IMR-90 (cell line): ENCODE measurements around the gene ZDHHC6.

ENCODE experiments used
- BHLHE40 ChIP-seq: fragments of 150-350 bp; IDR thresholded peaks from 2 replicates; pipeline ENCODE4 v1.6.1; 2016; ENCODE audit warnings: mild to moderate bottlenecking, low read depth, low read length
- CHD1 ChIP-seq: IDR thresholded peaks from 2 replicates; pipeline ENCODE4 v1.6.1; 2012; ENCODE audit warnings: low read depth, low read length, improper control_type of control experiment
- FOS ChIP-seq: fragments of 150-350 bp; IDR thresholded peaks from 2 replicates; pipeline ENCODE4 v1.6.1; 2016; ENCODE audit warnings: low read depth, low read length
- MAFK ChIP-seq: IDR thresholded peaks from 2 replicates; pipeline ENCODE4 v1.6.1; 2012; ENCODE audit warnings: low read depth, low read length, improper control_type of control experiment
- MAZ ChIP-seq: IDR thresholded peaks from 2 replicates; pipeline ENCODE4 v1.6.1; 2012; ENCODE audit warnings: low read depth, mild to moderate bottlenecking, low read length, improper control_type of control experiment, moderate library complexity, borderline replicate concordance
- POLR2A ChIP-seq: IDR thresholded peaks from 2 replicates; pipeline ENCODE4 v1.6.1; 2012; ENCODE audit warnings: mild to moderate bottlenecking, low read depth, low read length
- RFX5 ChIP-seq: IDR thresholded peaks from 2 replicates; pipeline ENCODE4 v1.8.0; 2012; ENCODE audit warnings: low read depth, mild to moderate bottlenecking, low read length, moderate library complexity
- SMC3 ChIP-seq: fragments of 150-350 bp; IDR thresholded peaks from 2 replicates; pipeline ENCODE4 v1.6.1; 2016; ENCODE audit warnings: low read depth, mild to moderate bottlenecking, antibody characterized with exemption, low read length, moderate library complexity
- TF ChIP-seq, protein P1 (sequence below): conservative IDR thresholded peaks from 2 replicates; pipeline ENCODE4 v1.5.1; 2012; ENCODE audit warnings: mild to moderate bottlenecking, low read depth, low read length, improper control_type of control experiment
- TF ChIP-seq, protein P2 (sequence below): fragments of 150-350 bp; IDR thresholded peaks from 2 replicates; pipeline ENCODE4 v1.6.1; 2016; ENCODE audit warnings: low read depth, mild to moderate bottlenecking, low read length, moderate library complexity, borderline replicate concordance
- TF ChIP-seq, protein P3 (sequence below): fragments of 150-350 bp; IDR thresholded peaks from 2 replicates; pipeline ENCODE4 v1.6.1; 2017; ENCODE audit warnings: mild to moderate bottlenecking, antibody characterized with exemption, low read length, low read depth

DNA sequence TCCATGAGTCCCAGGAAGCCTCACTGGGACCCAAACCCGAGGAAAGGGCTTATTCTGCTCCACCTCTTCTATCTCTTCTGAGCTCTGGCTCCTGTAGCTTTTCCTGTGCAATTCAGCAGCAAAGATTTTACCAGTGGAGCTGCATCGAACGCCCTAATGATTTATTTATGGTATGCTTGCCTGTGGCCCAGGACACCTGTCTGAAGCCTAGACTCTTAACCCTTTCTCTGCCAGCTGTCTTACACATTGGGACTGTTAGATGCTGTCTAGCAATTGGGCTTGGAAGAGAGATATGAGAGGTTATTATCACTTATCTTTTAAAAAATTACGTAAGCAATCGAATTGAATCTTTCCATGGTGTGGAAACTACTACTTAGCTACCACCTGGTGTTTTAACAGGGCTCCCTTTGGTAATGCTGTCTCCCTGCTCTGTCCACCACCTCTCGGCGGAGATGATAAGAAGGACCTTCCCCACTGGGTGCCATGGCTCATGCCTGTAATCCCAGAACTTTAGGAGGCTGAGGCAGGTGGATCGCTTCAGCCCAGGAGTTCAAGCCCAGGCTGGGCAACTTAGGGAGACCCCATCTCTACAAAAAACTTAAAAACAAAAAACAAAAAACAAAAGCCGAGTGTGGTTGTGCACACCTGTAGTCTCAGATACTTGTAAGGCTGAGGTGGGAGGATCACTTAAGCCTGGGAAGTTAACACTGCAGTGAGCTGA lies 64.0 kb downstream of the ZDHHC6 start:
- TF ChIP-seq POLR2A (no peak), CHD1 (no peak), BHLHE40 (no peak), SMC3 (no peak), RFX5 (no peak), MAFK (no peak), MAZ (no peak), FOS (no peak)
- TF ChIP-seq, protein P1, sequence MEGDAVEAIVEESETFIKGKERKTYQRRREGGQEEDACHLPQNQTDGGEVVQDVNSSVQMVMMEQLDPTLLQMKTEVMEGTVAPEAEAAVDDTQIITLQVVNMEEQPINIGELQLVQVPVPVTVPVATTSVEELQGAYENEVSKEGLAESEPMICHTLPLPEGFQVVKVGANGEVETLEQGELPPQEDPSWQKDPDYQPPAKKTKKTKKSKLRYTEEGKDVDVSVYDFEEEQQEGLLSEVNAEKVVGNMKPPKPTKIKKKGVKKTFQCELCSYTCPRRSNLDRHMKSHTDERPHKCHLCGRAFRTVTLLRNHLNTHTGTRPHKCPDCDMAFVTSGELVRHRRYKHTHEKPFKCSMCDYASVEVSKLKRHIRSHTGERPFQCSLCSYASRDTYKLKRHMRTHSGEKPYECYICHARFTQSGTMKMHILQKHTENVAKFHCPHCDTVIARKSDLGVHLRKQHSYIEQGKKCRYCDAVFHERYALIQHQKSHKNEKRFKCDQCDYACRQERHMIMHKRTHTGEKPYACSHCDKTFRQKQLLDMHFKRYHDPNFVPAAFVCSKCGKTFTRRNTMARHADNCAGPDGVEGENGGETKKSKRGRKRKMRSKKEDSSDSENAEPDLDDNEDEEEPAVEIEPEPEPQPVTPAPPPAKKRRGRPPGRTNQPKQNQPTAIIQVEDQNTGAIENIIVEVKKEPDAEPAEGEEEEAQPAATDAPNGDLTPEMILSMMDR = no peak
- TF ChIP-seq, protein P2, sequence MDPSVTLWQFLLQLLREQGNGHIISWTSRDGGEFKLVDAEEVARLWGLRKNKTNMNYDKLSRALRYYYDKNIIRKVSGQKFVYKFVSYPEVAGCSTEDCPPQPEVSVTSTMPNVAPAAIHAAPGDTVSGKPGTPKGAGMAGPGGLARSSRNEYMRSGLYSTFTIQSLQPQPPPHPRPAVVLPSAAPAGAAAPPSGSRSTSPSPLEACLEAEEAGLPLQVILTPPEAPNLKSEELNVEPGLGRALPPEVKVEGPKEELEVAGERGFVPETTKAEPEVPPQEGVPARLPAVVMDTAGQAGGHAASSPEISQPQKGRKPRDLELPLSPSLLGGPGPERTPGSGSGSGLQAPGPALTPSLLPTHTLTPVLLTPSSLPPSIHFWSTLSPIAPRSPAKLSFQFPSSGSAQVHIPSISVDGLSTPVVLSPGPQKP = no peak
- TF ChIP-seq, protein P3, sequence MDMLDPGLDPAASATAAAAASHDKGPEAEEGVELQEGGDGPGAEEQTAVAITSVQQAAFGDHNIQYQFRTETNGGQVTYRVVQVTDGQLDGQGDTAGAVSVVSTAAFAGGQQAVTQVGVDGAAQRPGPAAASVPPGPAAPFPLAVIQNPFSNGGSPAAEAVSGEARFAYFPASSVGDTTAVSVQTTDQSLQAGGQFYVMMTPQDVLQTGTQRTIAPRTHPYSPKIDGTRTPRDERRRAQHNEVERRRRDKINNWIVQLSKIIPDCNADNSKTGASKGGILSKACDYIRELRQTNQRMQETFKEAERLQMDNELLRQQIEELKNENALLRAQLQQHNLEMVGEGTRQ = no peak
